ENCODE data around the gene BZW2. TPM values are rescaled to one million over a fixed set of nuclear protein-coding genes. Genes with fewer than 3 reads are reported as not detected.

Gene BZW2
- total RNA-seq, 2 donors from 2014 or later, result 19.5 to 40.9 TPM

GRCh38 chr7:16734148-16734726 lies 88.3 kb downstream of the BZW2 start:
- ATAC-seq (ENCODE audit: insufficient number of reproducible peaks, low FRiP score, low read depth) (no peak), DNase-seq (ENCODE audit: low spot score) (no peak)
- no peaks in the 10 kb centered on the region for H3K4me1 ChIP-seq (ENCODE audit: control insufficient read depth in 1 of 2, low read depth in 2 of 2)
- H3K36me3 ChIP-seq, result no peaks in the 10 kb centered on the region
- H3K27me3 ChIP-seq (replicated peaks; ENCODE audit: insufficient read depth), result no peaks in the 10 kb centered on the region
- no peak for TF ChIP-seq CTCF (IDR thresholded peaks at IDR 0.05)
- no peak overlapping the region for H3K27ac ChIP-seq
- H3K4me3 ChIP-seq, result no peak overlapping the region
- H3K9me3 ChIP-seq, result no peaks in the 10 kb centered on the region

- no peak overlapping the region for H3K4me3 ChIP-seq
- H3K9me3 ChIP-seq, result no peaks in the 10 kb centered on the region
- ATAC-seq (ENCODE audit: insufficient number of reproducible peaks, low FRiP score, low read depth), result no peak
- DNase-seq (ENCODE audit: low spot score), result no peak
- no peaks in the 10 kb centered on the region for H3K4me1 ChIP-seq (ENCODE audit: control insufficient read depth in 1 of 2, low read depth in 2 of 2)
- H3K36me3 ChIP-seq, result no peaks in the 10 kb centered on the region
- no peaks in the 10 kb centered on the region for H3K27me3 ChIP-seq (replicated peaks; ENCODE audit: insufficient read depth)
- no peak overlapping the region for H3K27ac ChIP-seq
- no peak for TF ChIP-seq CTCF (IDR thresholded peaks at IDR 0.05)
Observed at GRCh38 chr7:16735020-16735419, 89.0 kb downstream of the BZW2 start.

GRCh38 chr7:16738011-16738688 lies 92.2 kb downstream of the BZW2 start:
- no peak for TF ChIP-seq CTCF (IDR thresholded peaks at IDR 0.05)
- ATAC-seq (ENCODE audit: insufficient number of reproducible peaks, low FRiP score, low read depth) (no peak), DNase-seq (ENCODE audit: low spot score) (no peak)
- H3K4me3 ChIP-seq, result no peak overlapping the region
- no peak overlapping the region for H3K27ac ChIP-seq
- no peaks in the 10 kb centered on the region for H3K4me1 ChIP-seq (ENCODE audit: control insufficient read depth in 1 of 2, low read depth in 2 of 2)
- H3K36me3 ChIP-seq, result no peaks in the 10 kb centered on the region
- H3K9me3 ChIP-seq, result no peaks in the 10 kb centered on the region
- H3K27me3 ChIP-seq (replicated peaks; ENCODE audit: insufficient read depth), result no peaks in the 10 kb centered on the region

- Histone ChIP-seq H3K4me3 (no peak overlapping the region), H3K36me3 (no peaks in the 10 kb centered on the region), H3K27ac (no peak overlapping the region), H3K9me3 (no peaks in the 10 kb centered on the region), H3K27me3 (replicated peaks; ENCODE audit: insufficient read depth) (no peaks in the 10 kb centered on the region), H3K4me1 (ENCODE audit: control insufficient read depth in 1 of 2, low read depth in 2 of 2) (no peaks in the 10 kb centered on the region)
- TF ChIP-seq CTCF (IDR thresholded peaks at IDR 0.05), result no peak
- no peak for DNase-seq (ENCODE audit: low spot score)
- ATAC-seq (ENCODE audit: insufficient number of reproducible peaks, low FRiP score, low read depth), result peak; percentile 73
Observed at GRCh38 chr7:16739863-16740622, 94.1 kb downstream of the BZW2 start.

GRCh38 chr7:16740623-16740953 lies 94.6 kb downstream of the BZW2 start:
- DNase-seq (ENCODE audit: low spot score) (no peak), ATAC-seq (ENCODE audit: insufficient number of reproducible peaks, low FRiP score, low read depth) (no peak)
- TF ChIP-seq CTCF (IDR thresholded peaks at IDR 0.05), result no peak
- Histone ChIP-seq H3K9me3 (no peaks in the 10 kb centered on the region), H3K4me3 (no peak overlapping the region), H3K27ac (no peak overlapping the region), H3K4me1 (ENCODE audit: control insufficient read depth in 1 of 2, low read depth in 2 of 2) (no peaks in the 10 kb centered on the region), H3K36me3 (no peaks in the 10 kb centered on the region), H3K27me3 (replicated peaks; ENCODE audit: insufficient read depth) (no peaks in the 10 kb centered on the region)
